ENCODE results near the gene USP48. TPM values are rescaled to one million over a fixed set of nuclear protein-coding genes. Genes with fewer than 3 reads are reported as not detected.

Gene USP48
- total RNA-seq, 1 donor from 2014 or later: 97.3 TPM

- Mint-ChIP-seq H3K27ac (no peak overlapping the region), H3K4me3 (no peak overlapping the region), H3K9me3 (no peaks in the 10 kb centered on the region), H3K36me3 (ENCODE audit: low read depth) (peaks cover 40% of the 10 kb centered on the region), H3K27me3 (no peaks in the 10 kb centered on the region), H3K4me1 (peaks cover 22% of the 10 kb centered on the region)
- POLR2A ChIA-PET: no interaction called here
- no peak for TF ChIP-seq CTCF (IDR thresholded peaks at IDR 0.05)
- CTCF ChIA-PET: no interaction called here
- intact Hi-C loops (cut with micrococcal nuclease): no loop called here
- DNase-seq (no peak), ATAC-seq (ENCODE audit: low read depth) (no peak)
Observed at GRCh38 chr1:21756393-21757089, 26.4 kb downstream of the USP48 start.

- Mint-ChIP-seq H3K4me1 (peaks cover 13% of the 10 kb centered on the region), H3K27me3 (no peaks in the 10 kb centered on the region), H3K9me3 (no peaks in the 10 kb centered on the region), H3K36me3 (ENCODE audit: low read depth) (peaks cover 53% of the 10 kb centered on the region), H3K27ac (no peak overlapping the region), H3K4me3 (no peak overlapping the region)
- ATAC-seq (ENCODE audit: low read depth): no peak
- CTCF ChIA-PET: no interaction called here
- intact Hi-C loops (cut with micrococcal nuclease): no loop called here
- POLR2A ChIA-PET: no interaction called here
- no peak for DNase-seq
- no peak for TF ChIP-seq CTCF (IDR thresholded peaks at IDR 0.05)
Observed at GRCh38 chr1:21755067-21755466, 27.9 kb downstream of the USP48 start.

- Mint-ChIP-seq H3K9me3 (no peaks in the 10 kb centered on the region), H3K27me3 (no peaks in the 10 kb centered on the region), H3K27ac (no peak overlapping the region), H3K36me3 (ENCODE audit: low read depth) (peaks cover 57% of the 10 kb centered on the region), H3K4me1 (peaks cover 9% of the 10 kb centered on the region), H3K4me3 (no peak overlapping the region)
- ChIA-PET CTCF (no interaction called here), POLR2A (no interaction called here)
- TF ChIP-seq CTCF (IDR thresholded peaks at IDR 0.05): no peak
- DNase-seq (no peak), ATAC-seq (ENCODE audit: low read depth) (no peak)
- intact Hi-C loops (cut with micrococcal nuclease): no loop called here
Observed at GRCh38 chr1:21754583-21754982, 28.4 kb downstream of the USP48 start.

GRCh38 chr1:21752186-21752585, 30.8 kb downstream of the USP48 start:
- Mint-ChIP-seq H3K9me3 (no peaks in the 10 kb centered on the region), H3K27me3 (no peaks in the 10 kb centered on the region), H3K27ac (no peak overlapping the region), H3K4me3 (no peak overlapping the region), H3K4me1 (no peaks in the 10 kb centered on the region), H3K36me3 (ENCODE audit: low read depth) (peaks cover 67% of the 10 kb centered on the region)
- no peak for TF ChIP-seq CTCF (IDR thresholded peaks at IDR 0.05)
- no peak for ATAC-seq (ENCODE audit: low read depth)
- ChIA-PET CTCF (no interaction called here), POLR2A (no interaction called here)
- DNase-seq: no peak
- intact Hi-C loops (cut with micrococcal nuclease): no loop called here

GRCh38 chr1:21751281-21751680, 31.7 kb downstream of the USP48 start:
- no peaks in the 10 kb centered on the region for H3K27me3 Mint-ChIP-seq
- intact Hi-C loops (cut with micrococcal nuclease): no loop called here
- no peaks in the 10 kb centered on the region for H3K9me3 Mint-ChIP-seq
- ChIA-PET POLR2A (no interaction called here), CTCF (interaction anchor here (0.9 kb wide), 1 partner anchor 30 kb away, joined by 3 read pairs; no protein-coding TSS in a partner anchor)
- no peak overlapping the region for H3K4me3 Mint-ChIP-seq
- ATAC-seq (ENCODE audit: low read depth): no peak
- H3K36me3 Mint-ChIP-seq (ENCODE audit: low read depth): peaks cover 69% of the 10 kb centered on the region
- no peak overlapping the region for H3K27ac Mint-ChIP-seq
- DNase-seq: no peak
- TF ChIP-seq CTCF (IDR thresholded peaks at IDR 0.05): no peak
- H3K4me1 Mint-ChIP-seq: no peaks in the 10 kb centered on the region
